HepG2 (cell line): ENCODE results near the gene RFX7. TPM values are rescaled to one million over a fixed set of nuclear protein-coding genes. Genes with fewer than 3 reads are reported as not detected.

Experiments used
- ARNTL ChIP-seq: sonication (generic); formaldehyde crosslinking; IDR thresholded peaks from 2 replicates; pipeline ENCODE4 v1.4.0; 2020; ENCODE audit warnings: mild to moderate bottlenecking, missing genetic modification reagents
- BCL3 ChIP-seq: sonication (generic); formaldehyde crosslinking; IDR thresholded peaks from 2 replicates; pipeline ENCODE4 v1.5.1; 2020; ENCODE audit warnings: mild to moderate bottlenecking, missing genetic modification reagents, moderate library complexity
- IKZF4 ChIP-seq: sonication (generic); formaldehyde crosslinking; IDR thresholded peaks from 2 replicates; pipeline ENCODE4 v1.5.1; 2020; ENCODE audit warnings: borderline replicate concordance, mild to moderate bottlenecking, low read depth, missing genetic modification reagents; ENCODE audit errors: not compliant biosample characterization
- KDM2A ChIP-seq: sonication (generic); formaldehyde crosslinking; IDR thresholded peaks from 2 replicates; pipeline ENCODE4 v1.4.0; 2020; ENCODE audit warnings: low read depth, missing genetic modification reagents, borderline replicate concordance
- KLF15 ChIP-seq: sonication (generic); formaldehyde crosslinking; IDR thresholded peaks from 2 replicates; pipeline ENCODE4 v1.8.1; 2023; ENCODE audit warnings: borderline replicate concordance, mild to moderate bottlenecking, inconsistent platforms, missing genetic modification reagents, mixed read lengths
- KLF16 ChIP-seq, 2 experiments: sonication (generic) in 1 of 2; formaldehyde crosslinking in 1 of 2; IDR thresholded peaks; 2 replicates each; pipeline versions ENCODE4 v1.6.1 to v1.8.0; 2016 to 2023; ENCODE audit warnings: missing genetic modification reagents in 2 of 2, missing compliant biosample characterization in 1 of 2
- NCOA2 ChIP-seq: sonication (generic); formaldehyde crosslinking; IDR thresholded peaks from 2 replicates; pipeline ENCODE4 v1.8.0; 2022; ENCODE audit warnings: inconsistent platforms
- RXRA ChIP-seq: sonication (generic); formaldehyde crosslinking; IDR thresholded peaks from 2 replicates; pipeline ENCODE4 v1.5.1; 2020; ENCODE audit warnings: missing genetic modification reagents
- STAT6 ChIP-seq: sonication (generic); formaldehyde crosslinking; IDR thresholded peaks from 2 replicates; pipeline ENCODE4 v1.4.0; 2020; ENCODE audit warnings: missing genetic modification reagents, mild to moderate bottlenecking, borderline replicate concordance
- YEATS4 ChIP-seq: sonication (generic); formaldehyde crosslinking; IDR thresholded peaks from 2 replicates; pipeline ENCODE4 v1.4.0; 2020; ENCODE audit warnings: missing genetic modification reagents, borderline replicate concordance
- ZFP1 ChIP-seq: IDR thresholded peaks from 2 replicates; pipeline ENCODE4 v1.6.1; 2016
- ZFP90 ChIP-seq: sonication (generic); formaldehyde crosslinking; IDR thresholded peaks from 2 replicates; pipeline ENCODE4 v1.8.0; 2022; ENCODE audit warnings: missing genetic modification reagents, mild to moderate bottlenecking, inconsistent platforms, borderline replicate concordance
- ZHX1 ChIP-seq: sonication (generic); formaldehyde crosslinking; IDR thresholded peaks from 2 replicates; pipeline ENCODE4 v1.8.1; 2022; ENCODE audit warnings: low read depth, mild to moderate bottlenecking, missing genetic modification reagents
- ZMAT5 ChIP-seq: sonication (generic); formaldehyde crosslinking; IDR thresholded peaks from 2 replicates; pipeline ENCODE4 v1.5.0; 2020; ENCODE audit warnings: mild to moderate bottlenecking, low read depth, missing genetic modification reagents, borderline replicate concordance
- ZNF30 ChIP-seq: sonication (generic); formaldehyde crosslinking; IDR thresholded peaks from 2 replicates; pipeline ENCODE4 v1.5.0; 2020; ENCODE audit warnings: mild to moderate bottlenecking, missing genetic modification reagents
- ZNF776 ChIP-seq: sonication (generic); formaldehyde crosslinking; IDR thresholded peaks from 2 replicates; pipeline ENCODE4 v1.4.0; 2020; ENCODE audit warnings: mild to moderate bottlenecking, missing genetic modification reagents
- ZSCAN21 ChIP-seq: sonication (generic); formaldehyde crosslinking; IDR thresholded peaks from 2 replicates; pipeline ENCODE4 v1.8.0; 2022; ENCODE audit warnings: mild to moderate bottlenecking, missing genetic modification reagents, moderate library complexity, borderline replicate concordance
- polyA plus RNA-seq, 8 experiments: library from polyadenylated mRNA; depleted of rRNA in 3 of 8; stranded (reverse) in 7 of 8; unstranded in 1 of 8; fragments of >200 nt; fragmentation: Illumina TruSeq in 4 of 8; extraction: Trizol in 4 of 8; gene quantifications; 2 replicates each; pipeline versions ENCODE4 v1.2.1 to v1.2.3, GENCODE V29; 2011 to 2016; ENCODE audit warnings: low read depth in 4 of 8, missing spikeins in 1 of 8, mixed read lengths in 1 of 8; ENCODE audit not compliant: insufficient read depth in 1 of 8
- total RNA-seq, 5 experiments: library from RNA; depleted of rRNA; stranded (reverse); fragments of >200 nt; fragmentation: Illumina TruSeq; extraction: Trizol; gene quantifications; 2 replicates each; pipeline ENCODE4 v1.2.3, GENCODE V29; 2016; ENCODE audit warnings: low read depth in 1 of 5
- TF ChIP-seq, protein P1 (sequence below): sonication (generic); formaldehyde crosslinking; IDR thresholded peaks from 2 replicates; pipeline ENCODE4 v1.9.0; 2021; ENCODE audit warnings: missing genetic modification reagents, borderline replicate concordance

Gene RFX7
- total and polyA plus RNA-seq, 2 of the 13 experiments (the other 11 are each of a cell fraction or from before 2014, with no cell fraction given): 8.5 to 10.4 TPM

GRCh38 chr15:56245871-56246814, 2.5 kb upstream of the RFX7 start (continued):
- TF ChIP-seq, protein P1, sequence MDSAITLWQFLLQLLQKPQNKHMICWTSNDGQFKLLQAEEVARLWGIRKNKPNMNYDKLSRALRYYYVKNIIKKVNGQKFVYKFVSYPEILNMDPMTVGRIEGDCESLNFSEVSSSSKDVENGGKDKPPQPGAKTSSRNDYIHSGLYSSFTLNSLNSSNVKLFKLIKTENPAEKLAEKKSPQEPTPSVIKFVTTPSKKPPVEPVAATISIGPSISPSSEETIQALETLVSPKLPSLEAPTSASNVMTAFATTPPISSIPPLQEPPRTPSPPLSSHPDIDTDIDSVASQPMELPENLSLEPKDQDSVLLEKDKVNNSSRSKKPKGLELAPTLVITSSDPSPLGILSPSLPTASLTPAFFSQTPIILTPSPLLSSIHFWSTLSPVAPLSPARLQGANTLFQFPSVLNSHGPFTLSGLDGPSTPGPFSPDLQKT: no peak
- TF ChIP-seq KDM2A (CRISPR knock-in tag): peak; percentile 95
- TF ChIP-seq KLF16 (CRISPR knock-in tag; IDR thresholded peaks at IDR 0.05): peak in 1 of 2 experiments; percentile 84; a peak in 2 of 4 replicates
- TF ChIP-seq NCOA2: peak; percentile 46; the same call in 1 of the 2 replicates
- no peak for TF ChIP-seq ZFP90
- TF ChIP-seq ZNF30 (CRISPR knock-in tag): no peak
- TF ChIP-seq ZSCAN21: 0 out of 2 replicates have a peak, but pooled peaks have one; percentile 56
- no peak for TF ChIP-seq IKZF4
- no peak for TF ChIP-seq STAT6 (CRISPR knock-in tag)
- TF ChIP-seq ZMAT5: no peak
- no peak for TF ChIP-seq RXRA
- 0 out of 2 replicates have a peak, but pooled peaks have one; percentile 38 for TF ChIP-seq YEATS4 (CRISPR knock-in tag)
- TF ChIP-seq KLF15: no peak
- no peak for TF ChIP-seq BCL3 (CRISPR knock-in tag)
- no peak for TF ChIP-seq ZNF776 (CRISPR knock-in tag)
- TF ChIP-seq ZFP1 (CRISPR knock-in tag): 0 out of 2 replicates have a peak, but pooled peaks have one; percentile 41
- no peak for TF ChIP-seq ZHX1 (CRISPR knock-in tag)
- no peak for TF ChIP-seq ARNTL
